Naive thymus-derived CD4-positive, alpha-beta T cell (primary cell): ENCODE data around the gene PRKAR1A. TPM values are rescaled to one million over a fixed set of nuclear protein-coding genes. Genes with fewer than 3 reads are reported as not detected.

Experiments used
- ATAC-seq: fragments of 150-1000 bp; cut with Tn5 transposase; 2 replicates; pipeline ENCODE4 v1.10.0; 2021; ENCODE audit warnings: mild to moderate bottlenecking, moderate library complexity
- CTCF ChIA-PET: fragments of 350-600 bp; sonication (Branson Sonifier 250); formaldehyde crosslinking; loops from one replicate; lab custom pipeline; 2021; ENCODE audit warnings: antibody characterized with exemption; lab: Charles Lee
- POLR2A ChIA-PET: fragments of 350-600 bp; sonication (Branson Sonifier 250); formaldehyde crosslinking; loops from one replicate; lab custom pipeline; 2021; ENCODE audit warnings: antibody characterized with exemption, inconsistent platforms; lab: Charles Lee
- DNase-seq, 9 donors: peaks; one replicate each; pipeline versions ENCODE4 v3.0.0 to v3.0.0-alpha.2; 2020 to 2022; ENCODE audit warnings: mixed read lengths in 1 of 9
- H3K27ac ChIP-seq: one replicate; pipeline ENCODE4 v1.7.0; 2013; ENCODE audit warnings: mild to moderate bottlenecking, low read depth, low read length, moderate library complexity
- H3K27me3 ChIP-seq, 2 donors: one replicate each; pipeline ENCODE4 v1.7.0; 2013; ENCODE audit warnings: low read length in 2 of 2, mild to moderate bottlenecking in 2 of 2, moderate library complexity in 2 of 2; ENCODE audit not compliant: control insufficient read depth in 2 of 2, insufficient read depth in 2 of 2
- H3K36me3 ChIP-seq, 3 experiments: 1 replicate in 2 of 3; 2 replicates in 1 of 3; pipeline ENCODE4 v1.7.0; 2013; ENCODE audit warnings: low read length in 3 of 3, mild to moderate bottlenecking in 3 of 3, moderate library complexity in 1 of 3; ENCODE audit not compliant: insufficient read depth in 3 of 3, control insufficient read depth in 2 of 3
- H3K4me1 ChIP-seq, 2 donors: one replicate each; pipeline ENCODE4 v1.7.0; 2013; ENCODE audit warnings: low read length in 2 of 2, mild to moderate bottlenecking in 2 of 2, moderate library complexity in 1 of 2; ENCODE audit not compliant: control insufficient read depth in 2 of 2, insufficient read depth in 2 of 2
- H3K4me3 ChIP-seq: 2 replicates; pipeline ENCODE4 v1.7.0; 2013; ENCODE audit warnings: mild to moderate bottlenecking, low read length
- H3K9me3 ChIP-seq, 3 experiments: 1 replicate in 2 of 3; 2 replicates in 1 of 3; pipeline ENCODE4 v1.7.0; 2013; ENCODE audit warnings: low read length in 3 of 3; ENCODE audit not compliant: control insufficient read depth in 2 of 3
- H3K27ac Mint-ChIP-seq, 9 donors: one replicate each; pipeline ENCODE4 v1.8.0; 2020 to 2022; ENCODE audit warnings: mixed read lengths in 9 of 9, mild to moderate bottlenecking in 8 of 9, moderate library complexity in 5 of 9, inconsistent platforms in 2 of 9
- H3K27me3 Mint-ChIP-seq, 5 donors: one replicate each; pipeline ENCODE4 v1.8.0; 2021 to 2022; ENCODE audit warnings: mixed read lengths in 5 of 5, mild to moderate bottlenecking in 1 of 5
- H3K36me3 Mint-ChIP-seq, 5 donors: one replicate each; pipeline ENCODE4 v1.8.0; 2020 to 2022; ENCODE audit warnings: mixed read lengths in 5 of 5, mild to moderate bottlenecking in 3 of 5, inconsistent platforms in 1 of 5
- H3K4me1 Mint-ChIP-seq, 7 donors: one replicate each; pipeline ENCODE4 v1.8.0; 2020 to 2022; ENCODE audit warnings: mixed read lengths in 7 of 7, mild to moderate bottlenecking in 3 of 7, inconsistent platforms in 1 of 7
- H3K4me3 Mint-ChIP-seq, 10 donors: one replicate each; pipeline ENCODE4 v1.8.0; 2020 to 2022; ENCODE audit warnings: mild to moderate bottlenecking in 10 of 10, mixed read lengths in 10 of 10, moderate library complexity in 6 of 10, inconsistent platforms in 2 of 10
- H3K9me3 Mint-ChIP-seq, 11 donors: one replicate each; pipeline ENCODE4 v1.8.0; 2020 to 2022; ENCODE audit warnings: mixed read lengths in 11 of 11, mild to moderate bottlenecking in 4 of 11, inconsistent platforms in 1 of 11, moderate library complexity in 1 of 11
- intact Hi-C, 2 donors: fragments of 100-400 bp; cut with micrococcal nuclease; formaldehyde crosslinking; loops; one replicate each; pipeline ENCODE4 v1.15.1; 2023
- polyA plus RNA-seq, 2 donors: library from polyadenylated mRNA; unstranded; fragments of 300-500 nt; fragmentation: Illumina TruSeq; gene quantifications; one replicate each; pipeline ENCODE4 v1.2.3, GENCODE V29; 2021
- total RNA-seq, 6 experiments: library from RNA in 5 of 6; stranded (reverse) in 5 of 6; gene quantifications; 1 replicate in 5 of 6; 2 replicates in 1 of 6; pipeline ENCODE4 v1.2.3 and lab custom pipeline; 2021 to 2026

The PRKAR1A gene
- total and polyA plus RNA-seq, 7 experiments from 2014 or later, result 115 to 224 (median 156) TPM

- intact Hi-C loops, result no loop called here
- no peak for DNase-seq
- no peak overlapping the region for H3K4me3 ChIP-seq
- ChIA-PET CTCF (no interaction called here), POLR2A (no interaction called here)
- Mint-ChIP-seq H3K4me3 (no peak overlapping the region), H3K27ac (no peak overlapping the region), H3K9me3 (peaks cover 0 to 5% (median 0%) of the 10 kb centered on the region in 11 donors), H3K27me3 (peaks cover 0 to 9% (median 0%) of the 10 kb centered on the region in 5 donors), H3K36me3 (peaks cover 0 to 3% (median 0%) of the 10 kb centered on the region in 5 donors), H3K4me1 (peaks cover 6 to 32% (median 14%) of the 10 kb centered on the region in 7 donors)
- H3K27me3 ChIP-seq, result no peaks in the 10 kb centered on the region
- no peak for ATAC-seq
- H3K4me1 ChIP-seq, result no peaks in the 10 kb centered on the region
- H3K36me3 ChIP-seq, result no peaks in the 10 kb centered on the region
- H3K27ac ChIP-seq, result no peak overlapping the region
- no peaks in the 10 kb centered on the region for H3K9me3 ChIP-seq
These were observed 17.1 kb upstream of the PRKAR1A start for GRCh38 chr17:68495081-68495480.

DNA sequence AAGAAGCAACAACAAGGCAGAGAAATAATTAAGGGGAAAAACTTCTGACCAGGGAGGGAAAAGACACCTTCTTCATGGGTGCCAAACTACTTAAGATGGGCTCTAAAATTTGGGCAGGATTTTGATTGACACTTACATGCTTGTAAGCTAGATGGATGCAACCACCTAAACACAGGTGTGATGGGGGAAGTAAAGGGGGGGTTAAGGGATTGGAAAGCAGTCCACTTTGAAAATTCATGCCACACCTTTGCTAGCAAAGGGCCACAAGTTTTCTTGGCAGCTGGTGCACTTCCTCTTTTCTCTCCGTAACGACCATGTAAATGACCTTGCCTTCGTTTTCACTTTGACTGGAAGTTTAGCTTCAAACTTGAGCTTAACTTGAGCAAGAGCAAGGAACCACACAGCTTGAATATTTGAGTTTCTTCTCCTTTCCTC is 14.3 kb upstream of the PRKAR1A start:
- Mint-ChIP-seq H3K36me3 (peaks cover 0 to 10% (median 0%) of the 10 kb centered on the region in 5 donors), H3K9me3 (peaks cover 0 to 5% (median 0%) of the 10 kb centered on the region in 11 donors), H3K27me3 (peaks cover 0 to 4% (median 0%) of the 10 kb centered on the region in 5 donors), H3K4me3 (peak overlapping the region in 2 of 10 donors; percentile 10 to 60), H3K27ac (peak overlapping the region in 1 of 9 donors; percentile 84), H3K4me1 (peaks cover 10 to 36% (median 14%) of the 10 kb centered on the region in 7 donors)
- Histone ChIP-seq H3K27me3 (no peaks in the 10 kb centered on the region), H3K27ac (no peak overlapping the region), H3K9me3 (no peaks in the 10 kb centered on the region), H3K36me3 (no peaks in the 10 kb centered on the region), H3K4me3 (no peak overlapping the region), H3K4me1 (no peaks in the 10 kb centered on the region)
- intact Hi-C loops, result no loop called here
- ChIA-PET POLR2A (no interaction called here), CTCF (no interaction called here)
- DNase-seq (no peak), ATAC-seq (peak; percentile 50)

DNA sequence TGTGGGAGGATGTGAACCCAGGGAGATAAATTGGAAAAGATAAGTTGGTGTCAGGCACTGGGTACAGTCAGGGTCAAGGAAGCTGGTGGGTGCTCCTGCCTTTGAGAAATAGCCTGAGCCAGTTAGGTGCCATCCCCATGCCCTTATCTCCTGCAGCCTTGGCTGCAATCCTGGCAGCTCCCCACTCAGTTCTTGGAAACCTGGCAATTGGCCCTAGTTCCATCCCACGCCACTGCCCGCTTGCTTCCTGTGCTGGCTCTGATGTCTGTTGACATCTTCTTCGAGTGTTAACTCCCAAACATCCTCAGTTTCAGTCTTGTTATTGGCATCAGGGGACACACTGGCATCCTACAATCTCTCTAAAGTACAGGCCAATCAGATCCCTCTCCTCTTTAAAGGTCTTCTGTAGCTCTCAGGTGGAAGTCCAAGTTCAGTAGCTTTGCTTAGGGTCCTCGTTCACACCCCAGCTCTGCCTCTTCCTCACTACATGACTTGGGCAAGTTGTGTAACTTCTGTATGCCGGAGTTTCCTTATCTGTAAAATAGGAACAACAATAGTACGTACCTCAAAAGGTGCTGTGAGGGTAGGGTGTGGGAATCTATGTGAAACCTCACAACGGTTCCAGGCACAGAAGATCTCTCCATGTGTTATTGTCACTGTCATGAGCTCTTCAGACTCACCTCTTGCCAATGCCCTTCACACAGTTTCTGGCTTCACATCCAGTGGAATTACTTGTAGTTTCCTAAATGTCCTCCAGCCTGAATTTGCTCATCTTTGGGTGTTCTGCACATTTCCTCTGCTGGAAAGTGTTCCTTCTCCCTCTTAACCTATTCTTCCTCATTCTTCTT is 13.5 kb upstream of the PRKAR1A start:
- DNase-seq, result no peak

DNA sequence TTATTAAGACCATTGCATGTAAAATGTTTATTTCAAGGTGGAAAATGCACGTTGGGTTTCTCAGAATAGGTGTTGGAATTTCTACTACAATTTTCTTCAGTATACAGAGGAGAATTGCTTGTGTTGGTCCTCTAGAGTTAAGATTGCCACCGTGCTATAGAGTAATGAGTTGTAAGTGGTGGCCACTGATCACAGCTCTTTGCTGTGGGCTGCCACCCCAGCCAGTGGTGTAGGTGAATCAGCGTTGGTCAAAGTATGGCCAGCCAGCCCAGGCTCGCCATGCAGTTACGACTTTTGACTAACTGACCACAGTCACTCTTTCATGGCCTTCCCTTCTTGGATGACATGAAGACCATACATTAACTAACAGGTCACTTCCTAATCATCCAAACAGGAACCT is 12.6 kb upstream of the PRKAR1A start:
- CTCF ChIA-PET, result no interaction called here
- peaks cover 0 to 5% (median 0%) of the 10 kb centered on the region in 11 donors for H3K9me3 Mint-ChIP-seq
- Histone ChIP-seq H3K27ac (no peak overlapping the region), H3K4me1 (no peaks in the 10 kb centered on the region), H3K9me3 (no peaks in the 10 kb centered on the region), H3K27me3 (no peaks in the 10 kb centered on the region), H3K36me3 (no peaks in the 10 kb centered on the region), H3K4me3 (no peak overlapping the region)
- DNase-seq (no peak), ATAC-seq (no peak)
- H3K27ac Mint-ChIP-seq, result peak overlapping the region in 1 of 9 donors; percentile 48
- H3K36me3 Mint-ChIP-seq, result peaks cover 0 to 13% (median 0%) of the 10 kb centered on the region in 5 donors
- intact Hi-C loops, result no loop called here
- peaks cover 10 to 36% (median 14%) of the 10 kb centered on the region in 7 donors for H3K4me1 Mint-ChIP-seq
- POLR2A ChIA-PET, result no interaction called here
- no peak overlapping the region for H3K4me3 Mint-ChIP-seq
- H3K27me3 Mint-ChIP-seq, result peaks cover 0 to 4% (median 0%) of the 10 kb centered on the region in 5 donors

More for the DNA sequence above, 13.5 kb upstream of the PRKAR1A start:
- no peak overlapping the region for H3K27ac ChIP-seq
- no peaks in the 10 kb centered on the region for H3K36me3 ChIP-seq
- H3K4me1 Mint-ChIP-seq, result peaks cover 10 to 36% (median 14%) of the 10 kb centered on the region in 7 donors
- peaks cover 0 to 4% (median 0%) of the 10 kb centered on the region in 5 donors for H3K27me3 Mint-ChIP-seq
- H3K4me3 Mint-ChIP-seq, result peak overlapping the region in 4 of 10 donors; percentile 10 to 60 (median 30)
- H3K9me3 ChIP-seq, result no peaks in the 10 kb centered on the region
- H3K27me3 ChIP-seq, result no peaks in the 10 kb centered on the region
- POLR2A ChIA-PET, result no interaction called here
- peaks cover 0 to 10% (median 0%) of the 10 kb centered on the region in 5 donors for H3K36me3 Mint-ChIP-seq
- peak; percentile 32 for ATAC-seq
- H3K4me3 ChIP-seq, result no peak overlapping the region
- H3K9me3 Mint-ChIP-seq, result peaks cover 0 to 5% (median 0%) of the 10 kb centered on the region in 11 donors
- H3K27ac Mint-ChIP-seq, result peak overlapping the region in 2 of 9 donors; percentile 48 to 84
- CTCF ChIA-PET, result no interaction called here
- intact Hi-C loops, result no loop called here
- H3K4me1 ChIP-seq, result no peaks in the 10 kb centered on the region

DNA sequence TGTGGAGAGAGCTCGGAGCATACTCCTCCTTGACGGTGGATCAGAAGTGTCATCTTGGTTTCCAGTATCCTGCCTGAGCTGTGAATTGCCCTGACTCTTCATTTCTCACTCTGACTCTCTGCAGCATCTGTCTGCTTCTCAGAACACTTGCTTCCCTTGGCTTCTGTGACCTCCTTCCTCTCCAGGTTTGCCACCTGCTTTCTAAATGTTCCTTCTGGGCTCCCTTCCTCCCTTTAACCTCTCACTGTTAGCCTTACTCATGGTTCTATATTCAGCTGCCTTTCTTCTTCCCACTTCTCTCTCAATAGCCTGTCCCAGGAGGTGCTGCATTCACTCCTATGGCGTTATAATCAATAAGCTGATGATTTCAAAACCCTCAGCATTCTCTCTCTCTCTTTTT is 11.2 kb upstream of the PRKAR1A start:
- ATAC-seq, result no peak
- Mint-ChIP-seq H3K27me3 (peaks cover 0 to 4% (median 0%) of the 10 kb centered on the region in 5 donors), H3K9me3 (peaks cover 0 to 5% (median 0%) of the 10 kb centered on the region in 11 donors), H3K27ac (peak overlapping the region in 3 of 9 donors; percentile 25 to 76 (median 26)), H3K4me1 (peaks cover 10 to 36% (median 14%) of the 10 kb centered on the region in 7 donors), H3K36me3 (peaks cover 0 to 16% (median 0%) of the 10 kb centered on the region in 5 donors), H3K4me3 (no peak overlapping the region)
- Histone ChIP-seq H3K36me3 (no peaks in the 10 kb centered on the region), H3K4me1 (no peaks in the 10 kb centered on the region), H3K27me3 (no peaks in the 10 kb centered on the region), H3K27ac (no peak overlapping the region), H3K9me3 (no peaks in the 10 kb centered on the region), H3K4me3 (no peak overlapping the region)
- intact Hi-C loops, result no loop called here
- ChIA-PET POLR2A (no interaction called here), CTCF (no interaction called here)
- no peak for DNase-seq

- Mint-ChIP-seq H3K36me3 (peaks cover 0 to 13% (median 0%) of the 10 kb centered on the region in 5 donors), H3K27me3 (peaks cover 0 to 4% (median 0%) of the 10 kb centered on the region in 5 donors), H3K9me3 (peaks cover 0 to 2% (median 0%) of the 10 kb centered on the region in 11 donors), H3K4me3 (no peak overlapping the region), H3K27ac (no peak overlapping the region), H3K4me1 (peaks cover 1 to 38% (median 8%) of the 10 kb centered on the region in 7 donors)
- no peaks in the 10 kb centered on the region for H3K27me3 ChIP-seq
- POLR2A ChIA-PET, result no interaction called here
- no peak overlapping the region for H3K4me3 ChIP-seq
- DNase-seq (no peak), ATAC-seq (no peak)
- no peak overlapping the region for H3K27ac ChIP-seq
- H3K9me3 ChIP-seq, result no peaks in the 10 kb centered on the region
- H3K4me1 ChIP-seq, result no peaks in the 10 kb centered on the region
- intact Hi-C loops, result no loop called here
- H3K36me3 ChIP-seq, result no peaks in the 10 kb centered on the region
- CTCF ChIA-PET, result no interaction called here
These were observed 6.3 kb upstream of the PRKAR1A start for GRCh38 chr17:68505951-68506350.
